GM19395 (cell line): ENCODE results near the gene TAF3.
"Not testable (repeated sequence)": the region's sequence is repeated elsewhere in the genome, so short reads cannot be mapped to it uniquely, and the experiment has no call there.

ENCODE experiments used
- ATAC-seq: cut with Tn5 transposase; IDR thresholded peaks from one replicate; pipeline ENCODE4 v1.9.1; 2021; ENCODE audit warnings: mild to moderate bottlenecking, moderate library complexity; ENCODE audit not compliant: unreplicated experiment

TAF3 gene

DNA sequence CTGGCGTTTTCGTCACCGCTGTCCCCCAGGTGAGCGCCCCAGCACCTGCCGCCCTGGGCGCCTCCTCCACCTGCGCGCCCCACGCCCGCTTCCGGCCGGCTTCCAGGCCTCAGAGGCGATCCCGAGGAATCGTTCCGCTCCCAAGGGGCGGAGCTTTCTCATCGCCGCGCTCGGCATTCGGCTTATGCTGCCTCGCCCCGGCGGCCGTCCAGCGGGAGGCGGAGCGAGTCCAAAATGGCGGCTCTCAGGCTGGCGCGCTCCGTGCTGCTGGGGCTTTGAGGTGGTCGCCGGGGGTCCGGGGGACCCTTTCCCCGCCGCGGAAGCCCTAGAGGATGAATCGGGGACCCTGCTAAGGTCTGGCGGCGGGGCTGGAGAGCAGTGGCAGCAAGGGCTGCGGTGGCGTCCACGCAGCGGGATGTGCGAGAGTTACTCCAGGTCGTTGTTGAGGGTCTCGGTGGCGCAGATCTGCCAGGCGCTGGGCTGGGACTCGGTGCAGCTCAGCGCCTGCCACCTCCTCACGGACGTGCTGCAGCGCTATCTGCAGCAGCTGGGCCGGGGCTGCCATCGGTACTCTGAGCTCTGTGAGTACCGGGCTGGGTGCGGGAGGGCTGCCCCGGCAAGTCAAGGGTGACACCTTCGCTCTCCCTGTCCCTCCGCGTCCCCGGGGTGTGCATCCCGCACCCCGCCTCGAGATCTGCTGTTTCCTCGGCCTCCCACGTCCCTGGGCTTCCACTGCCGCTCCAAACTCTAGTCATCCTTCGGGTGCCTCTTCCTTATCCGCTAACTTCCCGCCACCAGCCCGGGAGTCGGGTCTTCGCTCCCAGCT, at the start of gene TAF3:
TAF3 (plus strand) TSS at position 211 of the 826 bp plus-strand sequence; CDS start at position 416, 205 bp downstream.
- ATAC-seq, result peak; percentile 84

GRCh38 chr10:7773845-7774801, 44.2 kb upstream of the TAF3 start:
- ATAC-seq, result no peak

DNA sequence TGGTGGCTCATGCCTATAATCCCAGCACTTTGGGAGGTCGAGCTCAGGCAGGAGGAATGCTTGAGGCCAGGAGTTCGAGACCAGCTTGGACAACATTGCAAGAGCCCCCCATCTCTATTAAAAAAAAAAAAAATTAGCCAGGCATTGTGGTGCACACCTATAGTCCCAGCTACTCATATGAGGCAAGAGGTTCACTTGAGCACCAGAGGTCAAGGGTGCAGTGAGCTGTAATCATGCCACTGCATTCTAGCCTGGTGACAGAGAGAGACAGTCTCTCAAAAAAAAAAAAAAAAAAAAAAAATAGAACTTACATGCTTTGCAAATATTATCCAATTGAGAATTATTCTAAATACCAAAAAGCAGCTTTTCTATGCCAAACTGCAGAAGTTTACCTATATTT, 41.5 kb upstream of the TAF3 start:
- no peak for ATAC-seq

DNA sequence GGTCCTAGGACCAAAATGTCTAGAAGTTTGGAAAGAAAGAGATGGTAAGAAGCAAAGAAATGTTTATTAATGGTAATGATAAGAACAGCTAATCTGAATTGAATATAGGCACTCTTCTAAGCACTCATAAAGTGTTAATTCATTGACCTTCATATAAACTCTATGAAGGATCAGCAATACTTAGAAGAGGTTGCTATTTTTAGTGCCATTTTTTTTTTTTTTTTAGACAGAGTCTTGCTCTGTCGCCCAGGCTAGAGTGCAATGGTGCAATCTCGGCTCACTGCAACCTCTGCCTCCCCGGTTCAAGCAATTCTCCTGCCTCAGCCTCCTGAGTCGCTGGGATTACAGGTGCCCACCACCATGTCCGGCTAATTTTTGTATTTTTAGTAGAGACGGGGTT, 36.1 kb upstream of the TAF3 start:
- not testable (repeated sequence) for ATAC-seq

- ATAC-seq, result no peak
Measured at GRCh38 chr10:7786430-7786829, 31.9 kb upstream of the TAF3 start.

GRCh38 chr10:7787150-7787856, 31.0 kb upstream of the TAF3 start:
- ATAC-seq, result peak; percentile 21

- ATAC-seq, result peak; percentile 94
Measured at GRCh38 chr10:7787857-7788638, 30.3 kb upstream of the TAF3 start, which contains the start of the genes ATP5F1C and KIN. Gene ATP5F1C, plus strand, starts transcription at chr10:7788177. Its CDS starts 31 bp downstream, at chr10:7788208. Gene KIN, minus strand, starts transcription at chr10:7787993. Its CDS starts 60 bp downstream, at chr10:7787933.

GRCh38 chr10:7788639-7789286, 29.5 kb upstream of the TAF3 start:
- ATAC-seq, result peak; percentile 17

- ATAC-seq, result no peak
Measured at GRCh38 chr10:7789390-7789789, 28.9 kb upstream of the TAF3 start.

DNA sequence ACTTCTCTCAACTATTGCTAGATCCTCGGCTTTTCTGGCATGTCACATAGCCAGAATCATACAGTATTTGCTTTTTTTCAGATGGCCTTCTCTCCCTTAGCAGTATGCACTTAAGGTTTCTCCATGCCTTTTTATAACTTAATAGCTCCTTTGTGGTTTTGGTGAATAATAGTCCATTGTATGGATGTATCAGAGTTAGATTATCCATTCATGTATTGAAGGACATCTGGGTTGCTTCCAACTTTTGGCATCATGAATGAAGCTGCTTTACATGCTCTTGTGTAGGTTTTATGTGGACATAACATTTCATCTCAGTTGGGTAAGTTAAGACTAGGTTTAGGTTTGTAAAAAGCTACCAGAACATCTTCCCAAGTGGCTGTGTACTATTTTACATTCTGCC, 25.8 kb upstream of the TAF3 start:
- ATAC-seq, result no peak

DNA sequence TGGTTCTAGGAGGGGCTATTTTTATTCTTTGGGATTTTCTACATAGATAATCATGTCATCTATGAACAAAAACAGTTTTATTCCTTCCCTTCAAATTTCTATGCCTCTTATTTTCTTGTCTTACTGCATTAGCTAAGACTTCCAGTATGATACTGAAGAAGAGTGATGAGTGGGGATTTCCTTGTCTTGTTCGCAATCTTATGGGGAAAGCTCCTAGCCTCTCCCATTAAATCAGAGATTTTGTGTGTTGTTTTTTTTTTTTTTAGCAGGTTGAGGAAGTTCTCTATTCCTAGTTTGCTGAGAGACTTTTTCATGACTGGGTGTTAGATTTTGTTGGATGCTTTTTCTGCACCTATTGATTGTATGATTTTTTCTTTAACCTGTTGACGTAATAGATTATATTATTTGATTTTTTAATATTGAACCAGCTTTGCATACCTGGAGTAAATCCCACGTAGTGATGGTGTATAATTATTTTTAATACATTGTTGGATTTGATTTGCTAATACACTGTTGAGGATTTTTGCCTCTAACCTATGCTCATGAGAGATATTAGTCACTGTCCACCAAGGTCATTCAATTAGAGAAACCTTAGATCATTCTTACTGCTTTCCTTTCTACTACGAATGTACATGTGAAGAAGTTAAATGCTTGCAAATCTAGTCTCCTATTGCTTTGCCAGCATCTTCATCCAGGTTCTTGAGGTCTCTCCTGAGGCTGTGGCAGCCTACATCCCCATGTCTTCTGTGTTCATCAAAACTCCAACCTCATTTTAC, 23.9 kb upstream of the TAF3 start:
- no peak for ATAC-seq

GRCh38 chr10:7795605-7796004, 22.7 kb upstream of the TAF3 start:
- ATAC-seq, result no peak

- no peak for ATAC-seq
Measured at GRCh38 chr10:7797582-7797981, 20.7 kb upstream of the TAF3 start.

DNA sequence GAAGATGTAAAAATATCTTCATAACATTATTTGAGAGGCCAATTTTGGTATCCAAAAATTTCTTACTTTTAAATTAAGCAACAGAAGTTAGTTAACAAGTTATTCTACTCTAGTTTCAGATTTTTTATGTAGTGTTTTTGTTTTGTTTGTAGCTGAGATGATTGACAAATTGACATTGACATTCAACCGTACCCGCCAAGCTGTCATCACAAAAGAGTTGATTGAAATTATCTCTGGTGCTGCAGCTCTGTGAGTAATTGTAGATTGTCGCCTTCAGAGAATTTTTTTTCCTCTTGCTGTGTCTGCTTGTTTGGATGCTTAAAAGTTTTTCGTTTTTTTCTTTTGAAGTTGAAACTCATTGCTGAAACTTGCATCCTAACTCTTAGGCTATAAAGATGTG, 15.7 kb upstream of the TAF3 start:
- ATAC-seq, result no peak

- ATAC-seq, result no peak
Measured at GRCh38 chr10:7804216-7804615, 14.1 kb upstream of the TAF3 start.

GRCh38 chr10:7804741-7805140, 13.6 kb upstream of the TAF3 start:
- no peak for ATAC-seq

DNA sequence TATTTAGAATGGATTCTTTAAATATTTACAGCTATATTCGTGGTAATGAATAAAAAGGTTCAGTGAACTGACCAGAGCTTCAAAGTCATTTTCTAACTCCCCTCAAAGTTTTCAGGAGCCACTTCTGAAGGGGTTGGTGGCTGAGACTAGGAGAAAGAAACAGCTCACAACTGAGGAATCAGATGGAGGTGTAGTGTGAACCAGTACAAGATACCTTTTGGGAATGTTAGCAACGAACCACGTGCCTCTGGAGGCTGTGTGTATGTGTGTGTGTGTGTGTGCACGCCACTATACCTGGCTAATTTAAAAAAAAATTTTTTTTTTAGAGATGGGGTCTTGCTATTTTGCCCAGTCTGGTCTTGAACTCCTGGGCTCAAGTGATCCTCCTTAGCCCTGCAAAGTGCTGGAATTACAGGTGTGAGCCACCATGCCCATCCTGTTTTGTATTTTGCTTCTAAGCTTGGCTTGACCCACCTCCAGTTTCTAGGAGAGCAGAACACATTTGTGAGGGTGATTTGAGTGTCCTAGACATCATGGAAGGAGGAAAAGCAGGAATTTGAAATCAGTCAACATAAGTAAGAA, 9.5 kb upstream of the TAF3 start:
- ATAC-seq, result no peak

GRCh38 chr10:7810443-7810842, 7.9 kb upstream of the TAF3 start:
- no peak for ATAC-seq
